Tibial nerve (tissue), 4 donors: ENCODE measurements around the gene NINL.

Experiments used
- EP300 ChIP-seq, 2 donors: sonication (generic); formaldehyde crosslinking; IDR thresholded peaks; one replicate each; pipeline ENCODE4 v1.6.1; 2017; ENCODE audit warnings: antibody characterized with exemption in 2 of 2, mild to moderate bottlenecking in 1 of 2
- POLR2A ChIP-seq, 2 donors: fragments of 450-650 bp; IDR thresholded peaks; one replicate each; pipeline ENCODE4 v1.6.1; 2017; ENCODE audit warnings: antibody characterized with exemption in 2 of 2, mild to moderate bottlenecking in 2 of 2, moderate library complexity in 2 of 2
- TF ChIP-seq, protein P1 (sequence below), 5 experiments: fragments of 200-600 bp in 3 of 5; fragments of 450-650 bp in 2 of 5; sonication (generic) in 3 of 5; IDR thresholded peaks; one replicate each; pipeline ENCODE4 v1.5.1; 2016 to 2019; ENCODE audit warnings: antibody characterized with exemption in 5 of 5, mild to moderate bottlenecking in 3 of 5, moderate library complexity in 2 of 5

DNA sequence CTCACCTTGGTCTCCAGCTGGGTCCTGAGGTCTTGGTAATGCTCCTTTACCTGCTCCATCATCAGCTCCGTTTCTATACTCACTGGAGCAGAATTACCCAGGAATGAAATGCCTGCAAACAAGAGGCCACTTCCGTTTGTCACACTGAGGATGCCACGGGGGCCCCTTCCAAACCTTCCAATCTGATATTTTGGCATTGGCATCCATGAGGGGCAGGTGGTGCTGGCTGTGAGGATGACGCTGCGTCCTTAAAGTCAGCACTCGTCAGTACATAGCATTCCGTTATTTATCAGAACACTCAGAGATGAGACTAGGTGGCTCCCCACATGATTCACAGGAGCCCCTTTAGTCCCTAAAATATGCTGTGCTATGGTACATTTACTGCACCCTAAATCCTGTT, 105.2 kb downstream of the NINL start:
- TF ChIP-seq, protein P1, sequence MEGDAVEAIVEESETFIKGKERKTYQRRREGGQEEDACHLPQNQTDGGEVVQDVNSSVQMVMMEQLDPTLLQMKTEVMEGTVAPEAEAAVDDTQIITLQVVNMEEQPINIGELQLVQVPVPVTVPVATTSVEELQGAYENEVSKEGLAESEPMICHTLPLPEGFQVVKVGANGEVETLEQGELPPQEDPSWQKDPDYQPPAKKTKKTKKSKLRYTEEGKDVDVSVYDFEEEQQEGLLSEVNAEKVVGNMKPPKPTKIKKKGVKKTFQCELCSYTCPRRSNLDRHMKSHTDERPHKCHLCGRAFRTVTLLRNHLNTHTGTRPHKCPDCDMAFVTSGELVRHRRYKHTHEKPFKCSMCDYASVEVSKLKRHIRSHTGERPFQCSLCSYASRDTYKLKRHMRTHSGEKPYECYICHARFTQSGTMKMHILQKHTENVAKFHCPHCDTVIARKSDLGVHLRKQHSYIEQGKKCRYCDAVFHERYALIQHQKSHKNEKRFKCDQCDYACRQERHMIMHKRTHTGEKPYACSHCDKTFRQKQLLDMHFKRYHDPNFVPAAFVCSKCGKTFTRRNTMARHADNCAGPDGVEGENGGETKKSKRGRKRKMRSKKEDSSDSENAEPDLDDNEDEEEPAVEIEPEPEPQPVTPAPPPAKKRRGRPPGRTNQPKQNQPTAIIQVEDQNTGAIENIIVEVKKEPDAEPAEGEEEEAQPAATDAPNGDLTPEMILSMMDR (IDR thresholded peaks at IDR 0.05) = no peak
- TF ChIP-seq POLR2A (IDR thresholded peaks at IDR 0.05) (no peak), EP300 (IDR thresholded peaks at IDR 0.05) (no peak)
